Peyer's patch (tissue), 4 donors: ENCODE data around the gene HYAL1.

ENCODE experiments used
- POLR2A ChIP-seq, 2 donors: fragments of 450-650 bp; IDR thresholded peaks; one replicate each; pipeline ENCODE4 v1.5.1; 2017; ENCODE audit warnings: antibody characterized with exemption in 2 of 2, mild to moderate bottlenecking in 2 of 2, moderate library complexity in 2 of 2
- TF ChIP-seq, protein P1 (sequence below), 6 experiments: fragments of 450-650 bp in 4 of 6; fragments of 200-600 bp in 2 of 6; sonication (generic) in 1 of 6; IDR thresholded peaks; one replicate each; pipeline ENCODE4 v1.5.1; 2017 to 2019; ENCODE audit warnings: antibody characterized with exemption in 6 of 6, mild to moderate bottlenecking in 3 of 6, moderate library complexity in 1 of 6

DNA sequence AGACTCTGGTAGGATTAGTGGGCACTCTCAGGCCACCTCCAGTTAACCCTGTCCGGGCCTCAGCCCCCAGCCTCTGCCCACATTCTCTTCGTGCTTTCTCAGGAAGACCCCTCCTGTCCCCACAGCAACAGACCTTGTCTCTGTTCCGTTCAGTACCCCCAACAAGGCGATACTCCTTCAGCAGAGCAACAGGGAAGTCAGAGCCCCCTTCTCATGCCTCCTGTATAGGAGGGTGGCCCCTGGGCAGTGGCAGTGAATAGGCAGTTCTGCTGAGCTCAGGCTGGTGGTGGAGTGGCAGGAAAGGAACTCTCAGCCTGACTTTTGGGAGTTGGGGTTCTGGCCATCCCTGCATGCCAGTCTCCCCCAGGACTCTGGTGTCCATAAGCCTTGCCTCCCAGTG is 33.9 kb downstream of the HYAL1 start:
- TF ChIP-seq, protein P1, sequence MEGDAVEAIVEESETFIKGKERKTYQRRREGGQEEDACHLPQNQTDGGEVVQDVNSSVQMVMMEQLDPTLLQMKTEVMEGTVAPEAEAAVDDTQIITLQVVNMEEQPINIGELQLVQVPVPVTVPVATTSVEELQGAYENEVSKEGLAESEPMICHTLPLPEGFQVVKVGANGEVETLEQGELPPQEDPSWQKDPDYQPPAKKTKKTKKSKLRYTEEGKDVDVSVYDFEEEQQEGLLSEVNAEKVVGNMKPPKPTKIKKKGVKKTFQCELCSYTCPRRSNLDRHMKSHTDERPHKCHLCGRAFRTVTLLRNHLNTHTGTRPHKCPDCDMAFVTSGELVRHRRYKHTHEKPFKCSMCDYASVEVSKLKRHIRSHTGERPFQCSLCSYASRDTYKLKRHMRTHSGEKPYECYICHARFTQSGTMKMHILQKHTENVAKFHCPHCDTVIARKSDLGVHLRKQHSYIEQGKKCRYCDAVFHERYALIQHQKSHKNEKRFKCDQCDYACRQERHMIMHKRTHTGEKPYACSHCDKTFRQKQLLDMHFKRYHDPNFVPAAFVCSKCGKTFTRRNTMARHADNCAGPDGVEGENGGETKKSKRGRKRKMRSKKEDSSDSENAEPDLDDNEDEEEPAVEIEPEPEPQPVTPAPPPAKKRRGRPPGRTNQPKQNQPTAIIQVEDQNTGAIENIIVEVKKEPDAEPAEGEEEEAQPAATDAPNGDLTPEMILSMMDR (IDR thresholded peaks at IDR 0.05): no peak
- no peak for TF ChIP-seq POLR2A (IDR thresholded peaks at IDR 0.05)
